Stimulated activated CD8-positive, alpha-beta memory T cell treated with anti-CD3 and anti-CD28 coated beads, Interleukin-4, amount 100 ng/mL, for 4 hours (primary cell): ENCODE data around the gene ZMIZ1.

Source experiments
- DNase-seq, 2 donors: peaks; one replicate each; pipeline ENCODE4 v3.0.0-alpha.2; 2020; ENCODE audit warnings: low read depth in 2 of 2, low spot score in 1 of 2

ZMIZ1 gene

DNA sequence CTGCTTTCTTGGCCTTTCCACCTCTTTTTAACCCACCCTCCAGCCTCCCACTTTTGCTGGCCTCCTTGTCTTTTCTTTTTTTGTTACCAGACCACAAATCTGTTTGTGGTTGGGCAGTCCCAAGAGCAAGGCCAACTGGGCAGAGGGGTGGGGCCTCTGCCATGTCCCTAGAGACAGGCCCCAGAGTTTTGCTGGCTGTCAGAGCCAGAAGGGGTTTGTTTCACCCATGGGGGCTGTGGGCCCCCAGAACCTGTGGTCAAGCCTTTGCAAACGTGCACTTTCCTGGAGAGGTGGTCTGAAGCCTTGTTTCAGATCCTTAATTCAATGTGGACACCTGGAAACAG lies 10.3 kb downstream of the ZMIZ1 start:
- no peak for DNase-seq

GRCh38 chr10:79079490-79080355 lies 11.0 kb downstream of the ZMIZ1 start:
- DNase-seq: no peak

- no peak for DNase-seq
Observed at GRCh38 chr10:79081353-79082034, 12.7 kb downstream of the ZMIZ1 start.

DNA sequence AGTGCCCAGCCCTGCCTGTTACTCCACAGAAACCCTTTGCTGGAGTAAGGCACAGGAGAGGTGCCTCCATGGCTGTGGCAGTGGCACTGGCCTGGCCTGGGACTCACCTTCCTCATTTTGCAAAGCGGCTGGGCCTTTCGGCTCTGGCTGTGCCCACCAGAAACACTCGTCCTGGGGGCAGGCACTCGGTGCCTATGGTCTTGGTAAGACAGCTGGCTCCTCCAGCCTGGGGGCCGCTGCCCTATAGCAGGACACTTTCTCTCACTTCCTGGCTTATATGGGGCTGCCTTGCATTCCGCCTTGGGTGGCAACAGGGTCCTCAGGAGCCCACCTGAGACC lies 13.2 kb downstream of the ZMIZ1 start:
- no peak for DNase-seq

DNA sequence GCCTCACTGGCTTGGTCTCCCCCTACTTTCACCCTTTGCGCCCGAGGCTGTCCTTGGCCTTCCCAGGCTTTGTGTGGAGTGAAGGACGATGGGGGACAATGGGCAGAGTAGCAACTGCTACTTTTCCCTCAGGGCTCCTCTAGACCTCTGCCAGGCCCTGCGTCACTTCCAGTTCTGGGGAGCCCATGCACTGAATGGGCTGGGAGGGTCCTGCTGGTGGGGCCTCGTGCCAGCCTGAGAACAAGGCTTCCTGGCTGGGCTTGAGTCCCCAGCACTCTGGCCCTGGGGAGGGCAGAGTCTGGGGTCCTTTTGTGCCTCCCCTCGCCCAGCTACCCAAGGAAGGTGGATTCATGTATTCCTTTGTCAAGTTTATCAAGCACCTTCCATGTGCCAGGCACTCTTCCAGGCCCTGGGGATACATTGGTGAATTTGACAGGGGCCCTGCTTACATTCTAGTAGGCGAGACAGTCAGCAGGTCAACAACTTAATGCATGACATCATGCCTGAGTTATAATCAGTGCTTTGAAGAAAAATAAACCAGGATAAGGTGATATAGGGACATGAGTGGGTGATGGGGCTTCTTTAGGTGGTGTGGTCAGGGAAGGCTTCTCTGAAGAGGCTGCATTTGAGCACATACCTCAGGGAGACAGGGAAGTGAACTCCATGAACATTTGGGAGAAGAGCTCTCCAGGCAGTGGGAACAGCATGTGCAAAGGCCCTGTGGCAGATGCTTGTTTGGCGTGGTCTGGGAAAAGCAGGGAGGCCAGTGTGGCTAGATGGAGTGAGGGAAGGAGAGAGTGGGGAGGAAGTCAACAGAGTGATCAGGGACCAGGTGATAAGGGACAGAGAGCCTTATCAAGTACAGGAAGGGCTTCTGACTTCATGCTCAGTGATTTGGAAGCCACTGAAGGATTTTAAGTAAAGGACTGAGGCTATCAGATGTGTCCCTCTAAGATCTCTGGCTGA lies 14.1 kb downstream of the ZMIZ1 start:
- no peak for DNase-seq

GRCh38 chr10:79084012-79084971 lies 15.5 kb downstream of the ZMIZ1 start:
- DNase-seq: no peak

DNA sequence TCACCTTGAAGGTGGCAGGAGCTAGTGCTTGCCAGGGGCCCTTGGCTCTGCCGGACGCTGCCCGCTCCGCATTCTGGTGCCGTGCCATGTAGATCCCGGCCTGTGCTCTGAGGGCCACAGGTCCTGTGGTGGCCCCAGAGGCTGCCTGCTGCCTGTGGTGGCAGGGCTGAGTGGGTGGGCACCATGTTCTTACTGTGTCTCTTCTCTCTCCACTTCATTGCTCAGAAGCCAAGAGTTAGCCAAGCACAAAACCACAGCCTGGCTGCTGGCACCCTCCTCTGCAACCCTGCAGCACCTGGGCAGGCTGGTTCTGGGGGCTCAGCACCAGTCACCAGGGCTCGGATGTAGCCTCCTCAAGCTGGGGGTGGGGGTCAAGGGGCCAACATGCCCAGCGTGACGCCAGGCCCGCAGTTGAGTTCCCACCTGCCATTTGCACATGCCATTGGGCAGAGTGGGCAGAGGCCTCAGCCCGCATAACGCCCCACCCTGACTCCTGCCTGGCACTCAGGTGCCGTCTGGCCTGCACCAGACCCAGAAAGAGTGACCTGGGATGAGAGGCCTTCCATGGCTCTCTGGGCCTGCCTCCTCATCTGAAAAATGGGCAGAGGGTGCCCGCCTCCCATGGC lies 16.3 kb downstream of the ZMIZ1 start:
- DNase-seq: no peak

DNA sequence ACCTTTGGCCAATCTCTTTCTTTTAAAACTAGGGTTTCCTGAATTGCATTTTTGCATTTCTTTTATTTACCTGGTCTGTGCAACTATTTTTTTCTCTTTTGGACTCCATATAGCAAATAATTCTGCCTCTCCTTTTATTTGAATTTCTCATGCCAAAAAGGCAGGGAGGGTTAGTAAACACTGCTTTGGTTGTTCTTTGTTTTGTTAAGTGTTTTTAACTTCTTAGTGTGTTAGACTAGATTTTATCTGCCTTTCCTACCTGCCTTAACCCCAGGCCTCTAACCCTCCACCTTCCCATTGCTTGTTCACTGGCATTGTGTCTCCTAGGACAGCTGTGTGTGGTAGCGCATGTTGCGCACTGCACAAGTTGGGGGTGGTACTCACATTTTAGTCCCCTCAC lies 18.1 kb downstream of the ZMIZ1 start:
- DNase-seq: no peak

DNA sequence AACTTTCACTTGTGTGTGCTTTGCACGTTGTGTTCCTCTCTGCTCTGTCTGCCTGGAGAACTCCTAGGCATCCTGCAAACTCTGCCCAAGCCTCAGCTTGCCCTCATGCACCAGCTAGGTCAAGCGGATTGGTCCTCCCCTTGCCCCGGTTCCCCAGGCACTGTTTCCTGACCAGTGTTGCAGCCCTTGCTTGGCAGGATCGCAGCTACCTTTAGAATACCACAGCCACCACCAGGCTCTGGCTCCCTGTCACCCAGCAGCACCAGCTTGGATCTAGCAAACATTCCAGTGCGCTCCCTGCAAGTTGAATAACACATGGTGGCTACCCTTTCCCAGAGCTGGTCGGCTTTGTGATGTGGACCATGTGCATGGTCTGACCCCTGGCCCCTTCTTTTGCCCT lies 19.0 kb downstream of the ZMIZ1 start:
- no peak for DNase-seq

DNA sequence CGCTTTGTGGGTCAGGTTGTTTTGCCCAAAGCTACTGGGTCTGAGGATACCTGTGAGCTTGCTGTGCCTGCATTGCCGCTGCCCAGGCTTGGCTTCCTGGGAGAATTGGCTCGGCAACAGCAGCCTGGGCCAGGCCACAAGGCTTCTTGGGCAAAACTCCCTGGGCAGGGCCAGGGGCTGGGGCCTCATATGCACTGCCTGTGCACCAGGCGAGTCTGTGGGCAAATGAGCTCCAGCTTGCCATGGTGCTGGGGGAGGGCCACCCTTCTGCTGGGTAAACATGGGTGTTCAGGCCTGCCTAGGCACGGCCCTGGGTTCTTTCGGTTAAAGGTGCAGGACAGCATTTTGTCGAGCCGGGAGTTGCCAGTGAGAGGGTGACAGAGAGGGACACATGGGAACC lies 19.4 kb downstream of the ZMIZ1 start:
- DNase-seq: no peak

GRCh38 chr10:79088613-79089355 lies 20.0 kb downstream of the ZMIZ1 start:
- DNase-seq: no peak

DNA sequence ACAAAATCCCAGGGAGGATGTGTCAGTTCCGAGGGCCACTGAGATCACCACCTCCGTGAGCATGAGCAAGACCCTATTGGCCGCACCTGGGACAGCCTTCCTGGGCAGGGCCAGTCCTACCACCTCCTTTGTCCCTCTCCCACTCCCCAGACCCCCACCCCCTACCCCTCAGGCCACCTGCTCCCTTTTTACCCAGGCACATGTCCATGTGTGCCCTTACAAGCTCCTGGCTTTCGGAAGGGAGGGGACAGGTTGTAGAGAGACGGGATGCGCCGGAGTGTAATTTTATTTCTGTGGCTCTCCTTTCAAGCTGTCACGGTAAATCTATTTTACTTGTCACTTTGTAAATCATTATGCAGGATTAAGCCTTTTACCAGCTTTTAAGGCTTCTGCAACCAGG lies 20.9 kb downstream of the ZMIZ1 start:
- DNase-seq: no peak

DNA sequence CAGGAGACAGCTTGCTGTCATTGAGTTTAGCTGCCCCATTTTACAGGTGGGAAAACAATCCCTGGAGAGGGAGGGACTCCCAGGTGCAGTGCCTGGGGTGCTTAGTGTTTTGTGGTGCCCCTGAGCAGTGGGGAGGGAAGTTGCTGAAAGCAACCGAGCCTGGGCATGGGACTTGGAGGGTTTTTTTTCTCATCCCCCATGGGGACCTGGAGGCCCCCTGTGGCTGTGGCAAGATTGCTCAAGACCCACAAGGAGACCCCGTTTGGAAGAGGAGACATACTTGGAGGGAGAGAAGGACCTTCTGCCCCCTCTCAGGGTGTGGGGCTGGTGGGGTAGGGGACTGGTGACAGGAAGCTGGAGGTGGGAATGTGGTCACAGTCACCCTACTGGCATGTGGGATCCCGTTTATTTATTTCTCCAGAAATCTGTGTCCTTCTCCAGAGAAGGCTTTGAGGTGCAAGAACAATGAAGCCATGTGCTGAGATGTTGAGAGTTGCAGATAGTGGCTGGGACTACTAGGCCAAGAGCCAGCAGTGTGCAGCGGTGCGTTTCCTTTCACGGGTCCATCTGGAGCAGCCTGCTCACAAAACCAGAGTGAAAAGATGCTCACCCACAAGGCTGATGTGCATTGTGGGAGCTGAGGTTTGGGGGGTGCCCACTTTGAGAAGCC lies 21.5 kb downstream of the ZMIZ1 start:
- DNase-seq: no peak

GRCh38 chr10:79092292-79092896 lies 23.6 kb downstream of the ZMIZ1 start:
- no peak for DNase-seq

DNA sequence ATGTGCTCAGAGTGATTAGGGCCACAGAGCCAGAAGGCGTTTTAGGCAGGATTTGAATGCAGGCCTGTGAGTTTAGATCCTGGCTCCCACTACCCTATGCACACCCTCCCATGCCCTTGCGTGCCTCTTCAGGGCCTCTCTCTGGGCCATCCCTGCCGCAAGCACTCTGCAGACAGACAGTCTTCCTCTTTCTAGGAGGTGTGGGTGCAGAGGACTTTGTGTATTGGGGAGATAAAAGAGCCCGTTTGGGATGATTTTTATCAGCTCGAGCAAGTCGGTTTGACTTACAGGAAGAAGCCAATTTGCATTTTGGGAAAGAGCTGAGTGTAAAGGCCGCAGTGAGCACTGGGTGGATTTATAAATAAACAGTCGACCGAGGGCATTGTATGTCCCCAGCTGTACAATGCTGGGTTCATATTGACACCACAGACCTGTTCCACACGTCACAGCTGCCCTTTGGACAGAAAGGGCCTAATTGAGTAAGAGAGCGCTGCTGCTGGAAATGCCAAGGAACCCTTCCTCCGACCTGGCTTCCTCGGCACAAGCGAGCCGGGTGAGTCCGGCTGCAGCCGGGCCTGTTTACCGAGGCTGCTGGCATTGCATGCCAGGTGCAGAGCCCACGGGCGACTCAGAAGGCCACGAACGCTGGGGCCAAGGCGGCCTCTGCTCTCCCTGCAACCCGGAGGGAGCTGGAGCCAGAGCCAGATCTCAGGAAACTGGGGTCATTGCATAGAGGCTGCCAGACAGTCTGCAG lies 25.1 kb downstream of the ZMIZ1 start:
- DNase-seq: no peak

DNA sequence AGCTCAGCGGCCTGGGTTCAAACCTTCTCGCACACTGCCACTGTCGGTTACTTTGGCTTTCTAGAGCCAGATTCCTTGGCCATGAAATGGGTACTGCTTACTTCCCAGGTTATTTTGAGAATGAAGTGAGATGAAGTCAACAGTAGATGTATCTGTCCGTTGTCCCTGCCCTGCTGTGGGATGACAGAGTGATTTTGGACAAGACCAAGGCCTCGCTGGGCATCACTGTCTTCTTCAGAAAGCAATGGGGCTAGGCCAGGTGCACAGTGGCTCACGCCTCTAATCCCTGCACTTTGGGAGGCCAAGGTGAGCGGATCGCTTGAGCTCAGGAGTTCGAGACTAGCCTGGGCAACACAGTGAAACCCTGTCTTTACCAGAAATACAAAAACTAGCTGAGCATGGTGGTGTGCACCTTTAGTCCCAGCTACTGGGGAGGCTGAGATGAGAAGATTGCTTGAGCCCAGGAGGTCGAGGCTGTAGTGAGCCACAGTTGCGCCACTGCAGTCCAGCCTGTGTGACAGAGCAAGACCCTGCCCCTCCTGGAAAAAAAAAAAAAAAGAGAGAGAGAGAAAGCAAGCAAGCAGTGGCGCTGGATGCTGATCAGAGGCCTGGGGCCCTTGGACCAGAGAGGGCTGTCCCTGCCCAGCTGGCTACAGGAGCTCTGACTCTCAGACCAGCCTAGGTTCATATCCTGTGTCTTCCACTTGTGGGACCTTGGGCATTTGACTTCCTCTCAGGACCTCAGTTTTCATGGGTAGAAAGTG lies 25.8 kb downstream of the ZMIZ1 start:
- DNase-seq: no peak

DNA sequence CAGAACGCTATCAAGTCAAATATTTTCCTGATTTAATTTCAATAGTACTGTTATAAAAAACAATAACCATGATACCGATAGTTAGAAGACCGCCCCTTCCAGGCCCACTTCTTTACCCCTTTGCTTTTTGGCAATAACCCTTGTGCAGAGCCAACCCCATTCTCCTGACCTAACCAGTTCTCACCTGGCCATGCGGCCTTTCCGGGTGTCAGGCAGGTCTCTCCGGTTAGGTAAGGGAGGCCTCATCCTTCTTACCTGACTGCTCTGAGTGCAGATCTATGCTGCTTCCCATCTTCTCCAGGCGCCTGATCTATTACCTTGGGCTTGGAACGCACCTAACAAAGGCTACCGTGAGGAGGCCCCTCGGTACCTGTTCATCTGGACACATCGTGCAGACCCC lies 26.6 kb downstream of the ZMIZ1 start:
- DNase-seq: no peak
